Left renal pelvis (tissue), 4 donors: ENCODE measurements around the gene MEN1. TPM values are rescaled to one million over a fixed set of nuclear protein-coding genes. Genes with fewer than 3 reads are reported as not detected.
"Not testable (repeated sequence)": the region's sequence is repeated elsewhere in the genome, so short reads cannot be mapped to it uniquely, and the experiment has no call there.

ENCODE experiments used
- DNase-seq, 4 donors: peaks; one replicate each; pipeline ENCODE4 v3.0.0-alpha.2; 2013; ENCODE audit warnings: low read depth in 4 of 4, low spot score in 3 of 4
- polyA plus RNA-seq, 4 donors: library from polyadenylated mRNA; unstranded; fragments of 120-200 nt; gene quantifications; one replicate each; pipeline ENCODE4 v1.2.1, GENCODE V29; 2013; ENCODE audit not compliant: insufficient read length in 4 of 4

MEN1 gene
- polyA plus RNA-seq, 4 donors: 31.4 to 50.8 (median 36.5) TPM

DNA sequence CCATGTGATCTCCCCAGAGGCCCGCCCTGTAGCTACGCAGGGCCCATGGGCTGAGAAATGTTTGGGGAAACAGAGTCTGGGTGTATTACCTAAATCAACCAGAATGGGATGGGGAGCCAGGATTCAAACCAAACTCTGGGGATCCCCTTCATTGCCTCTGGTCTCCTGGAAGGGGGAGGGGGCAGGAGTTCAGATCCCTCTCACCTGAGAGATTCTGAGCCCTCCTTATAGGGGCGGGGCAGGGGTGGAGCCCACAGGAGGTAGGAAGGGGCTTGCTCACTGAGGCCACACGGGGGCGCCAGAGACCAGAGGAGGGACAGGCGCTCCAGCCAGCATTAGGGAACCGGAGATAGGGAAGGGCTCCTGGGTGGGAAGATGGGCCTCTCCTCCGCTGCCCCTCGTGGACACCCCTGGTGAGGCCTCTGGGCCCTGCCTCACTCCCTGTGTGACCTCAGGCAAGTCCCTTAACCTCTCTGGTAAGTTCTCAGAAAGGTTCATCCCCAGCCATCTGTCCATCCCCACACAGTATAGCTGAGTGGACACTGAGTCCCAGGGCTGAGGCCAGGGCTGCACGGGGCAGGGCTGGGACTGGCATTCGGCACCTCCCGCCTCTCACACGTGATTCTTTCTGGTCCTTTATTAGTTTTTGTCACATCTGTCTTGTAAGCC, 36.8 kb upstream of the MEN1 start:
- DNase-seq: peak; percentile 68 to 80 (median 78)

DNA sequence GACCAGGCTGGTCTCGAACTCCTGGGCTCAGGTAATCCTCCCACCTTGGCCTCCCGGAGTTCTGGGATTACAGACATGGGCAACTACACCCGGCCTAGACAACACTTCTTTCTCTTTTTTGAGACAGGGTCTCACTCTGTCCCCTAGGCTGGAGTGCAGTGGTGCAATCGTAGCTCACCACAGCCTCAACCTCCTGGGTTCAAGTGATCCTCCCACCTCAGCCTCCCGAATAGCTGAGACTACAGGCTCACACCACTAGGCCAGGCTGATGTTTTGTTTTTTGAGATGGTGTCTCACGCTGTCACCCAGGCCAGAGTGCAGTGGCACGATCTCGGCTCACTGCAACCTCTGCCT, 35.4 kb upstream of the MEN1 start:
- DNase-seq: not testable (repeated sequence)

DNA sequence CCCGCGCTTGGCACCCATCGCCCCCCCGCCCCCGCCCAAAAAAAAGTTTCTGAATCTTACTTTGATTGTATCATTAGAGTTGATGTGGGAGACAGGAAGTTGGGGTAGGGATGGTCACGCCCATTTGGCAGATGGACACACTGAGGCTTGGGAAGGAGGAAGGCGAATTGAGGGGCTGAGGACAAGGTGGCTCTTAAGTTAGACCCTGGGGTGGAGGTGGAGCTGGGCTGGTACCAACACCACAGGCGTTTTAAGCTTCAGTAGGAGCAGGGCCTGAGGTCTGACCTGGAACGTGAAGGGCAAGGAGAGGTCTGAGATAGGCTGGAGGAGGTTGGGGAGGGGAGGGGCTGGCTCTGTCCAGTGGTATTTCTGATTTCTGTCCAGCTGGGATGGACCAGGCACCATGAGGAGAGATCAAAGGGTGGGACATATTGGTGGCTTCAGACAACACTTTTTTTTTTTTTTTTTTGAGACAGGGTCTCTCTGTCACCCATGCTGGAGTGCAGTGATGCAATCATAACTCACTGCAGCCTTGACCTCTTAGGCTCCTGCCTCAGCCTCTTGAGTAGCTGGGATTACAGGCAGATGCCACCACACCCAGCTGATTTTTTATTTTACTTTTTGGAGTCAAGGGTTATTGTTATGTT, 34.9 kb upstream of the MEN1 start:
- DNase-seq: no peak

DNA sequence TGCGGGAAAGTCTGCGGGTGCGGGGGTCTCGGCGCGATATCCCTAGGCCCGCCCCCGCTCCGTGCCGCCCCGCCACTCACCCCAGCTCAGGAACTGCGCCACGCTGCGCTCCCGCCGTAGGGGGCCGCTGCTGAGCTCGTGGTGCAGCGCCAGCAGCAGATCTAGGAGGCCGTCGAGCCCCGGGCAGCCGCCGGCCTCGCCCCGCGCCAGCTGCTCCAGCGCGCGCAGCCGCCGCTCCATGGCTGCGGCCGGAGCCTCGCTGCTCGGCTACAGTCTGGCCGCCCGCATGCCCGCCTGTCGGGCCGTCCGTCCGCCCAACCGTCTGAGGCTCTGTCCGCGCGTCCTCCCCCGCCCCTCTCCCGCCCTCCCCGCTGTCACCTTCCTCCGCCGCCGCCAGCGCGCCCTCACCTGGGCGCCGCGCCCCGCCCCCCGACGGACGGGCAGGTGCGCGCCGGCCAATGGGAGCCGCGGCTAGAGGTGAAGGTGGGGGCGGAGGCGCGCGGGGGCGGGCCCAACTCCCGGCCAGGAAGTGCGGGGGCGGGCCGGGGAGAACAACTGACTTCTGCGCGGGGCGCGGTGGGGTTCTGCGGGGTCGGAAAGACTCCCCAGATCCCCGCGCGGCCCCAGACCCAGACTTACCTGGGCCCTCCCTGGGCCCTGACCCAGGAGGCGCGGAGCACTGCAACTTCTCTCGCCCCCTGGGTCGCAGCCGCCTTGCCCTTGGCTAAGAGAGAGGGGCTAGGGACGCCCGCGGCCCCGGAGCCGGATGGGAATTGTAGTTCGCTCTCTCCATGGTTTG, 34.2 kb upstream of the MEN1 start, which contains the start of gene CDC42BPG:
Gene CDC42BPG, minus strand, starts transcription at position 324 of the 799 bp plus-strand sequence. Its CDS starts 84 bp downstream, at position 240.
- DNase-seq: peak in 2 of 4 donors; percentile 40 to 57

DNA sequence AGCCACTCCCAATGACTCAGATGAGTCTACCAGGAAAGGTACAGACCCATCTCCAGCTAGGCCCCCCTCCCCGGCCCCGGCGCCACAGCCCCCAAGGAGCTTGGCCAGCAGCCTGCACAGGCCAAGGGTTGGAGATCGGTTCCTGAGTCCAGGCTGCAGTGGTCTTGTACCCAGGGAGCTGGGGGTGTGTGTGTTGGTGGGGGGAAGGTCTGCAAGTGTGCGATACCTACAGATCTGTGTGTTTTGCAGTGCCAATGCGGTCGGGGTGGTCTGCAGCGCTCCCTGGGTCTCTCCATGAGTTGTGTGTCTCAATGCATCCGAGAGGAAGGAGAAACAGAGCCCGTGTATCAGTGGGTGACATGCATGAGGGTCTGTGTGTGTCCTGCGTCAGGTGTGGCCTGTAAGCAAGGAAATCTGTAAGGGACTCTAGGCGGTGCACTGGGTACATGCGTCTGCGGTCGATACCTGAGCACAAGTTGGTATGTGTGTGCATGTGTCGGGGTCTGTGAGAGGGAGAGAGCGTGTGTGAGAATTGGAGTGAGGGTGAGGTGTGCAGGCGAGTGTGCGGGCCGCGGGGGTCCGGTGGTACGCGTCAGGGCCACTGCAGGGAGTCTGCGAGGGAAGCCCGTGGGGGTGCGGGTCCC, 33.5 kb upstream of the MEN1 start:
- no peak for DNase-seq

DNA sequence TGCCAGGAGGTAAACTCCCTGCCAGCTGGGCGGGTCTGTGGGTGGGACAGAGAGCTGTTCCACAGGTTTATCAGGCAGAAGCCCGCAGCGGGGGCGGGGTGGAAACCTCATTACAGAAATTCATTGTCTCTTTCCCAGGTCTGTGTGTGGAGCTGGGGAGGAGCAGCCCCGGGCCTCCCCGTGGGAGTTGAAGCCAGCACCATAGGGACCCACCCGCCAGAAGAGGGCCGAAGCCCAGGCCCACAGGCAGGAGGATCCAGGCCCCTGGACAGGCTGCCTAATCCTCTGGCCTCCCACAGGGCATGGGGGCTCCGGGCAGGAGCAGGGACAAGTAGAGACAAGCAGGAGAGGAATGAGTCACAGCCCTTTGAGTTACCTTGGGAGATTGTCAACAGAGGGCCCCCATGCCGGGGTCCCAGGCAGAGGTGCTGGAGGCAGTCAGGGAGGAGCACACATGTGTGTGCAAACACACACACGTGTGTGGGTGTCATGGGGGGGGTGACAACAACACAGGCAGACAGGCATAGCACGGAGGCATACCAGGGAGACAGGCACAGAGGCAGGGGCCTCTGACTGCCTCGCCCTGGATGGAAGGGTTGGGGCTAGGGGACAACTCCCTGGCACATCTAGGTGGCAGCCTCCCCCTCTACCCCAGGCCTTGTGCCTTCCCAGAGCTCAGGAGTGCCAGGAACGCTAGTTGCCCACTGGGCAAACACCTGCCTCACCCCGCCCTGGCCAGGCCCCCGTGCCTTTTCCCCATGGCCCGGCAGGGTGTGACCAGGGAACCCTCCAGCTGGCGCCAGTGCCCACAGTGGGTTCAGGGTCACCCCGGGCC, 32.7 kb upstream of the MEN1 start:
- DNase-seq: no peak

DNA sequence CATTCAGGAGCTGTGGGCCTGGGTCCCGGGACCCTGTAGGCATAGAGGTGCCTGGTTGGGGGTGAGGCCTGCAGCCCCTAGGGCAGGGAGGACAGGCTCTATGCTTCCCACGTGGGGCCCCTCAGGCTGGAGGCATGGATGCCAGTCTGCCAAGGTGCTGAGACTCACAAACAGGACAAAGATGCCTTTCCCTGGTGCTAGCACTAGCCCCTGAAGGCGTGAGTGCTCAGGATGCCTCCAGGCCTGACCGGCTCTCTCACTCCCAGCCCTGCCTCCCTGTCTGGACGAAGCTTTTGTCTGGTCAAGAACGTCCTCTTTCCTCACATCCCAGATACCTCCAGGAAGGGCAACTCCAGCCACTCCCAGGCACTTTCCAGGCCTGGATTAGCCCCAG, 32.0 kb upstream of the MEN1 start:
- no peak for DNase-seq

DNA sequence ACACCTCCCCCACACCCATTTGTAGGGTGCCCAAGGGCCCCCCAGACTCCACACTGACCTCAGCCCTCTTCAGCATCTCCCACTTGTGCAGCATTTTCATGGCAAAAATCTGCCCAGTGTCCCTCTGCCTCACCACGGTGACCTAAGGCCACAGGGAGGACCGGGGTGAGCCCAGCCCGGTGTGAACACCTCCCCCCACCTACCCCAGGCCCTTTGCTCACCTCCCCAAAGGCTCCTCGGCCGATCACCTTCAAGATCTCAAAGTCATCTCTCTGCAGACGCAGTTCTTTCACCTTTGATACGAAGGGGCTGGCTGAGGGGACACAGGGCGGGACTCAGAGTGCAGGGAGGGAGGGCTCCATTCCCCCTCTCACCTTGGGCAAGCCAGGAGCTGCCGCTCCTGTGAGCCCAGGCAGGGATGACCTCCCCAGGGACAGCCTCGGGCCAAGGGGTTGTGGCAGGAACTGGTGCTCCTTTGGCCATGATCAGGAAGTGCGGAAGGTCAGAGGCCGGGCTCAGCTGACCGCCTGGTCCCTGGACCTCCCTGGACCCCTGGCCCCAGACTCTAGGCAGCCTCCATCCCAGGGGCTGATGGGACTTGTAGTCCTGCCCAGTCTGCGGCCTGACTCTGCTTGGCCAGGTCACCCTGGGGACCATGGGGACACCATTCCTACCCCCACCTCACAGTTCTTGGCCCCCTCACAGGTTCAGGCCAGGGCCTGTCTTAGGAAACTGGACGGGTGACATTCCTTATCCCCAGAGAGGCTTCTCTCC, 31.4 kb upstream of the MEN1 start:
- DNase-seq: no peak

DNA sequence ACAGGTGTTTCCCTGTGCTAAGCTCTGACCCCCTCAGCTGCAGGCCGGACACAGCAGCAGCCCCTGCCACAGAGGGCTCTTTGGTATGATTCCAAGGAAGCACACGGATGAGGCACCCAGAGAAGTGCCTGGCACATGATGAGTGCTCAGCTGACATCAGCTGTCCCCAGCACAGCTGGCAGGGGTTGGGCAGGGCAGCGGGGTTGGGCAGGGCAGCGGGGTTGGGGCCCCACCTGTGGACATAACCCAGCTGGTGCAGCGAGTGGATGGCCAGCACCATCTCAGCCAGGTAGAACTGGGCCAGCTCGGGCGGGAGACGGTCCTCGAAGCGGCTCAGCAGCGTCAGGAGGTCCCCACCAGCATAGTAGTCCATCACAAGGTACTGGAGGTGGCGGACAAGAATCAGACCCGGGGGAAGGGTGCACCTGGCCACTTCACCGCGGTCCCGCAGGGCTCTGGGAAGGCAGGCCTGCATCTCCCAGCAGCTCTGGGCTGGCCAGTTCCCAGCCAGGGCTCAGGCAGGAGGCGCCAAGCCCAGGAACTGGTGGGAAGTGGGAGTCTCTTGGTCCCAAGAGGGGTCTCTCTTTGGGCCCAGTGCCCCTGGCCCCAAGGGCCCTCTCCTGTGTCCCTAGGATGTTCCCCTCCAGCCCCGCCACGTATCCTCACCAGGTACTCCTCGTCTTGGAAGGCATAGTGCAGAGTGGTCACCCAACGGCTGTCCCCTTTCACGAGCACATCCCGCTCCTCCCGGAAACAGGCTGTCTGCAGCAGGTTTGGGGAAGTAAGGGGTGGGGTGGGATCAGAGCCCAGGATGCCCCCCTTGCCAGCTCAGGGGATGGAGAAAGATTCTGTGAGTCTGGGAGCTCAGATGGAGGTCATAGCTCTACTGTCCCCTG, 29.8 kb upstream of the MEN1 start:
- no peak for DNase-seq

DNA sequence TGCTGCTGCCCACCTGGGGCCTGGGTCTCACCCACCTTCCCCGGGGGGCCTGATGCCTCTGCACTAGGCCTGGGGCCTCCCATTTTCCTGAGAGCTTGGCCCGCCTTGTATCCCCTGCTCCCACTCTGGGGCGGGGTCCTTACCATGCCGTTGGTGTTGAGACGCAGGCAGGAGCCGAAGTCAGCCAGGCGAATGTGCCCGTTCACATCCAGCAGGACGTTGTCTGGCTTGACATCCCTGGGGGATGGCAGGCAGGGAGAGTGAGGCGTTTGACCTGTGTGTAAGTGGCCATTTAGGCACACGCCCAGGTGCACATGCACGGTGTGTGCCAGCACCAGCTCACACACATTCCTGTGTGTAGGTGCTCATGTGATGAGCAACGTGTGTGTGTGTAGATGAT, 29.0 kb upstream of the MEN1 start:
- no peak for DNase-seq

DNA sequence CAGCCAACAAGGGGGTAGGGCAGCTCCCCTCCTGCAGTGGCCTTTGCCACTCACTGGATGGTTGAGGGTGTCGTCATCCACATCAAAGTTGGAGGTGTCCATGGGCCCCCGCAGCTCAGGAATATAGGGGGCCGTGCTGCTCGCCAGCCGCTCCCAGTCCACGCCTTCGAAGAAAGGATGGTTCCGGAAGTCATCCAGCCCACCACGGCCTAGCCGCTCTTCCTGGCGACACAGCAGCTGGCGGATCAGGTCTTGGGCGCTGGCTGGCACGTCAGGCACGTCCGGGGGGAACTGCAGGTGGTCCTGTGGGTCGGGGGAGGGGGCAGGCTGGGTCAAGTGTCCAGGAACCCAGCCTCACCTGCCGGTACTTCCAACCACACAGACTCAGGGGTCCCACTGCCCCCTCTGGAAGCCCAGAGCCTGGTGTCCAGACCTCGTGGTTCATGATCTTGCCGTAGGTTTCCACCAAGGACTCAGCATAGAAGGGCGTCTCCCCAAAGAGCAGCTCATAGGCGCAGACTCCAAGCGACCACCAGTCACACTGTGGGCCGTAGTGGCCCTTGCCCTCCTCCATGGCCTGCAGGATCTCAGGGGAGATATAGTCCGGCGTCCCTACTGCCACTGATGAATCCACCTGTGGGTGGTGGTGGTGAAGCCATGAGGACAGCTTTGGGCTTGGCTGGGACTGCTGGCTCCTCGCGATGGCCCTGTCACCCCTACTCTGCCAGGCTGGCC, 28.4 kb upstream of the MEN1 start:
- no peak for DNase-seq

DNA sequence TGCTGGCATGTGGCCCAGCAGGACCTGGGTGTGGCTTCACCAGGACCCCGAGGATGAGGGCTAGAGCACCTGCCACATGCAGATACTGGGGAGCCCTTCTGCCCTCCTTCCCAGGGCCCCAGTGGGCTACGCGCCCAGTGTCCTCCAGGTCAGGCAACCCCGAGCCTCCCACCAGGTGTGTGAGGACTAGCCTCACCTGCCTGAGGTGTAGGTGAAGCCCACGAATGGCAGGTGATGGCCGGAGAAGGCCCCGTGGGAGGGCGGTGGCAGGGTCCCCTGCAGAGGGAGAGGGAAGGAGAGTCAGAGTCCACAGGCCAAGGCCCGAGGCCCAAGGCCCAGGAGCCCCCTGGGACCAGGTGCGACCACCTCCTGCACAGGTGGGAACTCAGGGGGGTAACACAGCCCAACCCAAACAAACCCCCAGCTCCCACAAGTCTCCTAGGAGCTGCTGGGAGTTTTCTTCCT, 27.6 kb upstream of the MEN1 start:
- DNase-seq: no peak

DNA sequence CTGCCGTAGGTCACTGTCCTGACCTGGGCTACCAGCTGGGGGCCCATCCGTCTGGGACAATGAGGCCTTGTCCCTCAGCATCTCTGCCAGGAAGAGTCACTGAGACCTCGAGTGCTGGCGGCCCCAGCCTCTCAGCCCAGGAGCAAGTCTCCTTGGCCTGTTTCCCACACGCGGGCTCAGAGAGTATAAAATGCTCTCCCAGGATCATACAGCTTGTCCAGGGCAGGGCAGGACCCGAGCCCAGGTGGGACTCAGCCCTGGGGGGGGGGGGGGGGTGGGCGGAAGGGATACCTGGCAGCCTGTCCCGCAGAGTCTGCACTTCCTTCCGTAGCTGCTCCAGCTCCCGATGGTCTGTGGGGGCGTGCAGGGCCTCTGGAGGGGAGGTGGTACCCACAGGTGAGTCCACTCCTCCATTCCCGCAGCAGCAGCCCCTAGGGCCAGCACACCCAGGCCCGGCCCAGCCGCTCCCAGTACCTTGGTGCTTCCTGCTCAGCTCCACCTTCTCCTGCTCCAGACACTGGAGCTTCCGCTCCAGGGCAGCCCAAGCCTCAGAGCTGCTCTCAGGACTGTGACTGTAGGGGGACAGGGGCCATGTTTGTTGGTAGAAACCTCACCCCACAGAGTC, 26.2 kb upstream of the MEN1 start:
- no peak for DNase-seq

DNA sequence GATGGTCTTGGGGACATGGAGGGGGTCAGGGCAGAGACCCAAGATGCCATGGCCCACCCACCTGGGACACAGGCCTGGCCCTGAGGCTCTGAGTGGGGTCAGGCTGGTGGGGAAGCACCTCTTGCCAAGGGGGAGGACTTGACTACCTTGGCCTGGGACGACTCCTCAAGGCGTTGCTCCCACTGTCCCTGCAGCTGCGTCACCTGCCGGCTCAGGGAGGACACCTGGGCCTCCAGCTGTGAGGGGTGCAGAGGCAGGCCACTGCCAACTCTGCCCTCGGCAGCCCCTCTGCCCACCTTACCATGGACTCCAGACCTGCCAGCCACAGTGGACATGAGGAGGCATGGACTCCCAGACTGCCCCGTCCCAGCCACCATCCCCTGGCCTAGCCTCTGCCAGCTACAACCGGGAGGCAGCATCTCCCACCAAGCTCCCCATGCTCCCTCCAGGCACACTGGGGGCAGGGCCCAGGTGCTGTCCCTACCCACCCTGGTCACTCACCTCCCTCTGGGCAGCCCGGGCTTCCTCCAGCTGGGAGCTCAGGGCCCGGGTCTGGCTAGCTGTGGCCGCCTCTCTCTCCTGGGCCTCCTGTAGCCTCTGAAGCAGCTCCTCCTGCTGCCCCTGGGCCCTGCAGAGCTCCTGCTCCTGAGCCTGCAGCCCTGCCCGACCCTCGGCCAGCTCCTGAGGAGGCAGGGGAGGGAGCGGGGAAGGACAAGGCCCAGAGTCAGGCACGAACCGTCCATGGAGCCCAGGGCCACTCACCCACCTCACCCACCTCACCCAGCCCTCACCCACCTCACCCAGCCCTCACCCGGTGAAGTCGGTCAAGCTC, 25.5 kb upstream of the MEN1 start:
- DNase-seq: no peak

DNA sequence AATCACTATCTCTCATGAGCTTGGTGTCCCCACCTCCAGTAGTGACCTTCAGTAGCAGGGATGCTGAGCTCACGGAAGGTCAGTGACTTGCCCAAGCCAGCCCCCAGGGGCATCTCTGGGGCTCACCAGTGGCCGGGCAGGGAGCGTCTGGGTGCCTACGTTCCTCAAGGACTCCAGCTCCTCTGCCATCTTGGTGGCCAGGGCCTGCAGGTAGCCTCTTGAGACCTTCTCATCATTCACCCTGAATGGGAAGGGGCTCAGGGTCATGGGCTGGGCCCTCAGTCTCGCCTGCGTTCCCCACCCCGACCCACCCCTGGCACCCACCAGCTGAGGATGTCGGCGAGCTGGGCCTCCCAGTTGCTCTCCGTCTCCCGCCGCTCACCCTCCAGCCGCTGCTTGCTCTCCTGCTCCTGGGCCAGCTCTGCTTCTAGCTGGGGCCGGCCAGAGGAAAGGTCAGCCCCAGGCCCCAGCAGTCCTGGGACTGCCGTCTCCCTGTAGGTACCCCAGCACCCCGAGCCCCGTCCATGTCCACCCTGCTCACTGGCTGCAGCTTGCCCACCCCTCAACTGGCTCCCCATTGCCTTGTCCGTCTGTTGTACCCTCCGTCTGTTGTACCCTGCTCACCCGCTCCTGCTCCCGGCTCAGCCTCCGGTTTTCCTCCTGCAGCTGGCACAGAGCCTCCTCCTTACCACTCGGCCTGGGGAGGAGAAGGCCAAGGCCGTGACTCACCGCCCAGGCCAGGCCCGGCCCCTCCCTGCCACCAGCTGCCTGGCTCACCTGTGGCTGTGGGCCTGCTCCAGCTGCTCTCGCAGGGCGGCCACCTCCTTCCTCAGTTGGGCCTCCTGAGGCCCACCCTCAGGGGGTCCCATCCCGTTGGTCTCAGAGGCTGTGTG, 24.6 kb upstream of the MEN1 start:
- no peak for DNase-seq
